Stimulated activated CD4-positive, alpha-beta T cell treated with anti-CD3 and anti-CD28 coated beads, Interleukin-15, amount 100 ng/mL, for 48 hours (primary cell): ENCODE measurements around the gene CALML3.
"Not testable (repeated sequence)": the region's sequence is repeated elsewhere in the genome, so short reads cannot be mapped to it uniquely, and the experiment has no call there.

Experiments used
- DNase-seq, 2 donors: peaks; one replicate each; pipeline ENCODE4 v3.0.0-alpha.2; 2020; ENCODE audit warnings: low read depth in 2 of 2

Gene CALML3

GRCh38 chr10:5553400-5554170 lies 28.8 kb downstream of the CALML3 start:
- no peak for DNase-seq

DNA sequence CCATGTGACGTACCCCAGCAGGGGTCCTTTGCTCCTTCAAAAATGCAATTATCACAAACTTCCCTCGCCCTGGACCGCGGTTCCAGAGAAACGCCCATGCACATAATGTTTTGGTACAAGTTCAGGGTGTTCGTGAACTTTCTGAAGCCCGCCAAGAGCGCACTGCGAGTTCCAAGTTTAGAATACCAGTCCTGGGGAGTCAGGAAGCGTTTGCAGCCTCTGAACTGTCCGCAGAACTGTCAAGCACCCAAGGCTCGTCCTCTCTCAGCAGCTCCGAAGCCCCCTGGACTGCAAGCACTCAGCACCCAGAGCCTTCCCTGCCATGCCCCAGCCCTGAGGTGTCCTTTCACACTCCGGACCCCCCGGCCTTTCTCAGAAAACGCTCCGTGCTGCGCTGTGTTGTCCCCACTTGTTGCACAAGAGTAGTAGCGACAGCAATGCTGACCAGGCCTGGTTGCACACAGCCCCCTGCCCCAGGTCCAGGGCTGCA lies 30.3 kb downstream of the CALML3 start:
- no peak for DNase-seq

- DNase-seq, result no peak
These were observed 31.1 kb downstream of the CALML3 start for GRCh38 chr10:5555881-5556280.

DNA sequence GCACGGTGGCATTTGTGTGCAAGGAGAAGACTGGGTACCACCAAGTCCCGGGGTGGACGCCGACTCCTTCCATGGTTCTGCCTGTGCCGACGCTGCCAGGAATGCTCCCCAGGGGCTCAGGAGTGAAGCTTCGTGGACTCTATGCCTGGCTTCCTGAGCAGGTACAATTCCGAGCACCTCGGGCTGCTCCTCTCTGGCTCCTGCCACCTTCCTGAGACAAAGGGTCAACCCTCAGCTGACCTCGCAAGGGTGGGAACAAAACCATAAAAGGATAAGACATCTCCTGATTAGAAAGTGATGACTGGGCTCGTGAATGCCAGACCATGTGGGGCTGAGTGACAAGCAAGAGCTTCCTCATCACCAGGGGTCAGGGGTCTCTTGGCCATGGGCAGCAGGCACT lies 31.8 kb downstream of the CALML3 start:
- DNase-seq, result no peak

GRCh38 chr10:5557040-5557721 lies 32.4 kb downstream of the CALML3 start:
- no peak for DNase-seq

- no peak for DNase-seq
These were observed 33.3 kb downstream of the CALML3 start for GRCh38 chr10:5557799-5558771.

GRCh38 chr10:5559022-5559421 lies 34.3 kb downstream of the CALML3 start:
- not testable (repeated sequence) for DNase-seq

GRCh38 chr10:5559642-5560141 lies 34.9 kb downstream of the CALML3 start:
- no peak for DNase-seq

- no peak for DNase-seq
These were observed 35.5 kb downstream of the CALML3 start for GRCh38 chr10:5560142-5560816.

- no peak for DNase-seq
These were observed 36.3 kb downstream of the CALML3 start for GRCh38 chr10:5560817-5561703.

GRCh38 chr10:5561704-5562645 lies 37.2 kb downstream of the CALML3 start:
- DNase-seq, result no peak

- DNase-seq, result no peak
These were observed 38.7 kb downstream of the CALML3 start for GRCh38 chr10:5563321-5563961.

DNA sequence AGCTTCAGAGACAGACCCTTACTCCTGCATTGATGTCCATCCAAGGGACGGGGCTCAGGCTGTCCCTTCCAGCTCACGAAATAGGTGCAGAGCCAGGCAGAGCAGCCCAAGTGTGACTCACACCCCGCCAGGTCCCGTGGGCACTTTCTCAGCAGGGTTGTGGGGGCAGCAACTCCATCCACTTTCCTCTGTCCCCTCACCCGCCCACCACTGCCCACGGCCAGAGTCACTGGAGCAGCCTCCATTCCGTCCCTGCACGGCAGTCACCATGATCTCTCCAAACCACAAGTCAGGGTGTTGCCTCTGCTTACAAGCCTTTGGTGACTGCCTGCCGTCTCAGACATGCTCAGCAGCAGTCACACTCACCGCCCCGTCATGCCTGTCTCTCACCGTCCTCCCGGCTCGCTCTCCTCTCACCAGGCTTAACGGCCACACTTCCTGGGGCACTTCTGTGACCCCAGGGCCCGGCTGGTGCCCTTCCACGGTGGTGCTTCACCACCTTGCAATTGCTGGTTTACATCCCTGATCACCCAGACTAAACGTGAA lies 39.3 kb downstream of the CALML3 start:
- peak; percentile 51 to 59 for DNase-seq

- DNase-seq, result no peak
These were observed 39.9 kb downstream of the CALML3 start for GRCh38 chr10:5564537-5565204.

GRCh38 chr10:5565205-5565545 lies 40.4 kb downstream of the CALML3 start:
- DNase-seq, result no peak

GRCh38 chr10:5565671-5566581 lies 41.2 kb downstream of the CALML3 start:
- no peak for DNase-seq

DNA sequence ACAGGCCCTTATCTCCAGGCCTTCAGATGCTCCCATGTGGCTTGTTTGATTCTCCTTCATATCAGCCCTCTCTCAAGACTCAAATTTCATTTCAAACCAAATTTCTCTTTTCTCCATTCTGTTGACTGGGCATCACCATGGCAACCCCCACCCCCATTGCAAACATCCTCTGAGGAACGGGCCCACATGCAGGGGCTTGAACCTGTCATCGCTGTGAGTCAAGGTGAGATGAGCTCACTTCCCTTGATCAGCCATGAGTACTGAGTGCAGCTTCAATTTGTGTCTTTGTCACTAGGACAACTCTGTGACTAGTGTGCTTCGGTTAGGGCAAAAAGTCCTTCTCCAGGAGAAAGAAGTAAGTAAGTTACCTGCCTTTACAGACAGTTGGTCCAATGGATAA lies 41.9 kb downstream of the CALML3 start:
- DNase-seq, result peak; percentile 45 to 53
